OCI-M1 (cell line): ENCODE measurements around the gene RERE.

Experiments used
- DNase-seq: peaks from one replicate; lab custom pipeline; 2025; lab: John Stamatoyannopoulos, UW

The RERE gene

GRCh38 chr1:8349473-8349865, 468.0 kb downstream of the RERE start:
- DNase-seq = no peak

GRCh38 chr1:8348777-8349472, 468.5 kb downstream of the RERE start:
- DNase-seq = peak; percentile 65

- no peak for DNase-seq
Observed at GRCh38 chr1:8348047-8348776, 469.2 kb downstream of the RERE start.

GRCh38 chr1:8347635-8348034, 469.8 kb downstream of the RERE start:
- DNase-seq = no peak

- DNase-seq = no peak
Observed at GRCh38 chr1:8345621-8346415, 471.6 kb downstream of the RERE start.

GRCh38 chr1:8344893-8345507, 472.4 kb downstream of the RERE start:
- DNase-seq = no peak

GRCh38 chr1:8343464-8344001, 473.9 kb downstream of the RERE start:
- DNase-seq = no peak

- DNase-seq = no peak
Observed at GRCh38 chr1:8343044-8343443, 474.4 kb downstream of the RERE start.

GRCh38 chr1:8342325-8342724, 475.1 kb downstream of the RERE start:
- DNase-seq = no peak

- no peak for DNase-seq
Observed at GRCh38 chr1:8340448-8340847, 477.0 kb downstream of the RERE start.

GRCh38 chr1:8339203-8339600, 478.2 kb downstream of the RERE start:
- DNase-seq = no peak

- DNase-seq = no peak
Observed at GRCh38 chr1:8338526-8339202, 478.8 kb downstream of the RERE start.

GRCh38 chr1:8337776-8338525, 479.5 kb downstream of the RERE start:
- DNase-seq = no peak

GRCh38 chr1:8335246-8335645, 482.2 kb downstream of the RERE start:
- DNase-seq = no peak

- DNase-seq = no peak
Observed at GRCh38 chr1:8334106-8334851, 483.2 kb downstream of the RERE start.

- DNase-seq = no peak
Observed at GRCh38 chr1:8333246-8333987, 484.0 kb downstream of the RERE start.

- DNase-seq = no peak
Observed at GRCh38 chr1:8332806-8333205, 484.6 kb downstream of the RERE start.

- no peak for DNase-seq
Observed at GRCh38 chr1:8330271-8331125, 486.9 kb downstream of the RERE start.
